T-helper 2 cell (primary cell): Measurements from ENCODE around the gene RASSF1.
"Not testable (repeated sequence)": the region's sequence is repeated elsewhere in the genome, so short reads cannot be mapped to it uniquely, and the experiment has no call there.

Experiments
- DNase-seq, 5 experiments: peaks; one replicate each; pipeline versions ENCODE4 v3.0.0 to v3.0.0-alpha.2; 2012 to 2022

RASSF1 gene

DNA sequence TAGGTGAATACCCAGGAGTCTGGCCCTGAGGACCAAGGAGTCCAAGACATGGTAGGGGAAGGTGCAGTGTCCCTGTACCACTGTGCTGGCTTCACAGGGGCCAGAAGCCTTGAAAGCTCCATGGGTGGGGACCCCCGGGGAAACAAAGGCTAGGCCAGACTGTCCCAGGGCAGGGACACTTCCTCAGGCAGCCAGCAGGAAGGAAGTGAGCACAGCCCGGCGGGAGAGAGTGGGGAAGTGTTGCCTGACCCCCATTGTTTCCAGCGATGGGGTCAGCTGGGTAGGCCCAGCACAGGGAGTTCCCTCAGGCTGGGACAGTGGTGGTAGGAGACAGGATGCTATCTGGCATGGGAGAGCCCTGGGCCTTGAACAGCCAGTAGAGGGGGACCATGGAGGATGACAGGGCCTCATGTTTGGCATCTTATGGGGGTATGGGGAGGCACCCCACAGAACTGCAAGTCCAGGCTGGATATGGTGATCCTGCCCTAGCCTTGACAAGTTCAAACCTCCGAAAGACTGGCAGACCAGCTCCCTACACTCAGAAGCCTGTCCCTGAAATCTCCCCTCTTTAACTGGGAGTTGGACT is 16.9 kb downstream of the RASSF1 start:
- DNase-seq, result no peak

DNA sequence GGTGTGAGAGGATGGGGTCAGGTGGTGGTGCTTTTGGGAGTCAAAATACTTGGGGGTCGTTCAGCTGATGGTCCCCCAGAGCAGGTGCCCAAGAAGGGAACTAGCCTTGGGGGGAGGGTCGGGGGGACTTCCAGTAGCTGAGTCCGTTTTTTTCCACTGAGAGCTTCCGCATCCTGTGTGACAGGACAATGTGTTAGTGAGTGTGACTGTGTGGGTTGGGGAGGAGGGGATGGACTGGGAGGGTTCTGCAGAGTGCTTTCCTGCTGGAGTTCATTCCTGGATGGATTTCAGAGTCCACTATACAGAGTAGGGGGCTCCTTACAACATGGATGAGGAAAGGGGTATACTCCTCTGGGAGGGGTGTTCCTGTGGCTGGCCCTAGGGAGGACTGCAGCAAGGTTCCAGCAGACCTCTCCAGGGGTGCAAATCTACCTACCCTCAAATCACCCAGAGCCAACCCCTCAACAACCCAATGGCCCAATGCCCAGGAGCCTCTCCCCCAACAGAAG is 17.5 kb downstream of the RASSF1 start:
- DNase-seq, result no peak

DNA sequence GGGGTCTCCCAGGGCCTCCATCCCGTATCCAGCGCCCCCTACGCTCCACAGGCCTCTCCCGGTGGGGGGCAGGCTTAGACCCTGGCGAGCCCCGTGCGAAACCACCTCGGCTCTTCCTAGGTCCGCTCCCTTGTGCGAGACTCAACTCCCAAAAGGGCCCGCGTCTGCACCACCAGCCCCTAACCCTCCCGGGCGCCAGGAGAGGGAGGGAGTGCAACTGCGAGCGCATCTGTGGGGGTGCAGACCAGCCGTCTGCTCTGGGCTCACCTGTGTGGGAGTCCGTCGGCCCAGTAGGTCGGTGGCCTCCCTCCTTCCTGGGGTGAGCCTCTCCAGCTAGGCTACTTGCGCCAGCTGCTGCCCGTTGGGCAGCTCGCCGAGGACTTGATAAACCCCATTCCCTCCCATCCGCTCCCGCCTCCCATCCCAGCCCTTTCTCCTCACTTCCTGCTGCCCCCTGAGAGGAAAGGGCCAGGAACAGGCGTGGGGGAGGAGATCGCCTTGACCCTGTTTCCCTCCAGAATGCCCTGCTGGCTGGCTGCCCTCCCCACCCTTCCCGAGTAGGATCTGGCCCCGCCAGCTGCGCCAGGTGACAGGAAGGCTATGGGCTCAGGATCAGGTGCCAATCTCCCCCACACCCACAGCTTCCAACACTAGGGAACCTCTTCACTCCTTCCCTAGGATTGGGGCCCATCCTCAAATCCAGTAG is 18.1 kb downstream of the RASSF1 start, which contains the start of gene HYAL2:
Gene HYAL2 (minus strand): TSS at position 360 of the 706 bp plus-strand sequence. CDS start 2,256 bp downstream, outside the sequence.
- DNase-seq, result no peak

DNA sequence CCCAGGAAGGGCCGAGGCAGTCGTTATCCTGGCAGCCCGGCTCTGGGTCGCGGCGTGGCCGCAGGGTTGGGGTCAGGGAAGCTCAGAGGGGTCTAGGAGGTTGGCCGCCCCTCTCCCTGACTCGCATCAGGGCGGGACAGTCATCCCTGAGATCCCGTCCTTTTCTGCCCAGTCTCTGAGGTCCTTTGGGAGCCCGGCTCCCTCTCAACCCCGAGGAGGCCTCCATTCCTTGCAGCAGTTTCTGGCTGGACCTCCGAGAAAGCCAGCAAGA is 18.6 kb downstream of the RASSF1 start:
- DNase-seq, result no peak

DNA sequence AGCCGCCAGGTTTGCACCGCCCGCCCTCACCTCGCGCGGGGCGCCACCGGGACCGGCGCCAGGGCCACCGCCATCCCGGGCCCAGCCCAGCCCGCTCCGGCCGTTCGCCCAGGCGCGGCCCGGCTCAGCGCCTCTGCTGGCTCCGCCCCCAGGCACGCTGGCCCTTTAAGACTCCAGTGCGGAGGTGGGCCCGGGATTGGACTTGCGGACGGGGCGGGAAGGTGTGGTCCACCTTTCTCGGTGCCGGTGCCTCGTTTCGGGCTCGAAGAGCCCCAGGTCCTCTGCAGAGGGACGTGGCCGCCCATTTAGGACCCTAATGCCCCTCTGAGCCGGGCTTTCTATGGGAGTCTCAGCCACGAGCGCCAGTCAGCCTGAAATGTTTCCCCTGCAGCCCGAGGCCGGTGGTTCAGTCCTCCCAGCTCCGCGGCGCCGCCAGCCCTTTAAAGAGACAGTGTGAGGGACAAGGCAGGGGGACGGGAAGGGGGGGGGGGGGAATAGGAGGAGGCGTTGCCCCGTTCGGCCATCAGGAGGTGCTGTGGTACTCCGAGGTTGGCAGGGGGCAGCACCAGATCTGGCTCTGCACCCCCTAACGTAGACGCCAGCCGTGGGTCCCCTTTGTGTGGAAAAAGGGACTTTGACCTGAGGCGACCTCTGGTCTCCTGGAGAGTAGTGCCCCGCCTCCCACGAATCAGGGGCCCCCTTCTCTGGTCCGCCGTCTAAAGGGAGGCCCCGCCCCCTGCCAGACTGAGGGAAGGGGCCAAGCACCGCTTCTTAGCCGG is 19.1 kb downstream of the RASSF1 start:
- DNase-seq, result peak; percentile 58 to 89 (median 71)

GRCh38 chr3:50320853-50321335 is 19.7 kb downstream of the RASSF1 start:
- peak in 3 of 5 experiments; percentile 41 to 78 (median 43) for DNase-seq

- no peak for DNase-seq
Measured at GRCh38 chr3:50319894-50320625, 20.6 kb downstream of the RASSF1 start.

- DNase-seq, result no peak
Measured at GRCh38 chr3:50319181-50319893, 21.3 kb downstream of the RASSF1 start.

DNA sequence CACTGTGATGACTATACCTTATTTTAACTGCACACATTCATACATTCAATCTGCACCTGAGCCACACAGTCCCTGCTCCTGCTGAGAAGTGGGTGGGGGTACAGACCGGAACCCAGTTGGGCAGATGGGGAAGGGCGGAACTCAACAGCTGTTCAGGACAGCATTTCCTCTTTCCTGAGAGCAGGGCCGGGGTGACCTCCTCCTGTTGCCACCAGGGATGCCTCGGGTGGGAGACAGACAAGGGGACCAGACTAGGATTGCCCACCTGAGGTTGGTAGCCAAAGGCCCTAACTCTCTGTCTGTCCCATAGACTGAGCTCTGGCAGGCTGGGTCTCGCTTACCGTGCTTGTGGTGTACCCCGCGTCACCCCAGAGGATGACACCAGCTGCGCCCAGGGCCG is 22.0 kb downstream of the RASSF1 start:
- DNase-seq, result no peak

DNA sequence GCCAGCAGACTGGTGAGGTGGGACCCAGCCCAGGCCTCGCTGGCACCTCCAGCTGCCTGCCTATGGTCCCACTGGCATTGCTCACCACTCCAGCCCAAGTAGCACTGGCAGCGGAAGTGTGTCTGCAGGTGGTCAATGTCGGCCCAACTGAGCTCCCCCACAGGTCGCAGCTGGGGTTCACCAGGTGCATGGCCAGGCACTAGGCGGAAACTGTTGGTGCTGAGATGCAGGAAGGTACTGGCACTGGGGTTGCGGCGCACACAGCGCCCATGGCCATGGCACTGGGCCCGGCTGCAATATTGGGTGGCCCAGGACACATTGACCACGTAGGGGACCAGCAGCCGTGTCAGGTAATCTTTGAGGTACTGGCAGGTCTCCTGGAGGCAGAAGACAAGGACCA is 22.5 kb downstream of the RASSF1 start:
- no peak for DNase-seq

GRCh38 chr3:50317300-50317699 is 23.3 kb downstream of the RASSF1 start:
- no peak for DNase-seq

DNA sequence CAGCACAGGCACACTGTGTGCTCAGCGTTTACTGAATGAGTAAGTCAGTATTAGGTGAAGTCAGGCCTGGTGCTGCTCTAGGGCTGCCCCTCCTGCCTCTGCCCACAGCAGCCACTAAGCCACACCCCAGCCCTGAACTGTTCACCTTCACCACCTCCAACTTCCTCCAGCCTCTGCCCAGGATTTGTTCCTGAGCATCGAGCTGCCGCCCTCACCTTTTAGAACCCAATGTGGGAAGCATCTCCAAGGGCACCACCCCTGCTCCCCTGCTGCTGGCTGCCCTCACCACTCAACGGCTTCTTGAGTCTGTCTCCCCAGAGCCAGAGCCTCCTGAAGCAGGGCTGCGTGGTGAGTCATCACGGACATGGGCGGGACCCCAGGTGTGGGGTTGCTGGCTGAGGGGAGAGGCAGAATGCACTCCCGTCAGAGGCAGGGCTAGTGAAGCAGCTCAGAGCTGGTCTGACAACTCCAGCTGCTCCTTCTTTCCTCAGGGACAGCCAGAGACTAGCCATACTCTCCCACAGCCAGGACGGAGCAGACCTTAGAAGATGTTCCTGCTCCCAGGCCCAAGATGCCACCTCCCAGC is 23.9 kb downstream of the RASSF1 start:
- DNase-seq, result peak in 4 of 5 experiments; percentile 47 to 83 (median 60)

DNA sequence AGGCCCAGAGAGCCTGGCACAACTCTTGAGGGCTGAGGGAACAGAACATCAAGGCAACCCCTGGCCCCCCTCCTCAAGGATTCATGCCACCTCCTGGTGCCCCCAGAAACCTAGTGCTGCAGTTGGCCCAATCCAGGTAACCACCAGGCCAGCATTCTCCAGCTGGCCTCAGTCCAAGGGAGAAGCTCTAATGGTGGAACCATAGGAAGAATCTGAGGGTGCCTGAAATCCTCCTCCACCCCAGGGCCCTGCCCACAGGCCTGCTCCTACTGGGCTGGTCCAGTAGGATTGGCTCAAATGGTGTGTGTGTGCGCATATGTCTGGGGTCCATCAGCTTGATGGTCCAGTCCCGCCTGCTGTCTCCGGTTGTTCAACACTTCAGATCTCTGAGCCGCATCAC is 25.8 kb downstream of the RASSF1 start:
- no peak for DNase-seq

DNA sequence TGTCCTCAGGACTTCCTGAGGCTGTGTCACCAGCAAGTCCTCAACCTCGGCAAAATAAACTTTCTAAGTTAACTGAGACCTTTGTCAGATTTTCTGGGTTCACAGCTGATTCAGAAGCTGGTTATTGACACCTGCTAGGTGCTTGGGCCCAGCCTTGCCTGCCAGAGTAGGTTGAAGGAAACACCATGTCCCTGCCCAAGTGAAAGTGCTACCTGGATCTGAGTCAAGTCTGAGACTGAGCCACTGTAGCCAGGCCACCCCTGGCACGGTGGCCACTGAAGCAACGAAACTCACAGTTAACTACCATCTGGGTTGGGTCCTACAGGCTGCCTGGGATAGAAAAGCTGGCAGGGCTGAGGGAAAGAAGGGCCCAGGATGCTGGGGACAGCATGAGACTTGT is 26.3 kb downstream of the RASSF1 start:
- no peak for DNase-seq

- DNase-seq, result not testable (repeated sequence)
Measured at GRCh38 chr3:50312041-50312440, 28.6 kb downstream of the RASSF1 start.

DNA sequence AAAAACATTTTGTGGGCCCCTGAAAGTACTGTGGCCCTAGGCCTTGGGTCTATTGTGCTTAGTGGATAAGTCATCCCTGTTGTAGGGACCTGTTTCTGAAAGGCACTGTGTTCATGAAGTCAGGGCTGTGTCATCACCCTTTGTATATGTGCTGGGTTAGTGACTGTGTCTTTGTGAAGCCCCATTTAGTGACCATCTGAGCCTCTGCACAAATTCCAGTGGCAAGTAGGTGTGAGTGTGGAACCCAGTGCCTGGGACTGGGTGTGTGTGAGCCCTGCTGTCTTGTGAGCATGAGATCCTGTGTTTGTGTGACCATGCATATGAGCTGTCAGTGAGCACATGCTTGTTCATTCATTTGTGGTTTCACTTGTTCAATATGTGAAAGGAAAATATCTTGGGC is 36.0 kb downstream of the RASSF1 start:
- no peak for DNase-seq

GRCh38 chr3:50303013-50303815 is 37.4 kb downstream of the RASSF1 start, which contains the start of gene HYAL1:
TSS of gene HYAL1 (minus strand) at chr3:50303574. CDS start at chr3:50302956, 618 bp downstream.
- DNase-seq, result no peak

GRCh38 chr3:50302095-50303012 is 38.3 kb downstream of the RASSF1 start:
- no peak for DNase-seq

GRCh38 chr3:50300681-50301254 is 39.9 kb downstream of the RASSF1 start:
- DNase-seq, result no peak
